ENCODE results near the gene MAN1A1.

MAN1A1 gene

DNA sequence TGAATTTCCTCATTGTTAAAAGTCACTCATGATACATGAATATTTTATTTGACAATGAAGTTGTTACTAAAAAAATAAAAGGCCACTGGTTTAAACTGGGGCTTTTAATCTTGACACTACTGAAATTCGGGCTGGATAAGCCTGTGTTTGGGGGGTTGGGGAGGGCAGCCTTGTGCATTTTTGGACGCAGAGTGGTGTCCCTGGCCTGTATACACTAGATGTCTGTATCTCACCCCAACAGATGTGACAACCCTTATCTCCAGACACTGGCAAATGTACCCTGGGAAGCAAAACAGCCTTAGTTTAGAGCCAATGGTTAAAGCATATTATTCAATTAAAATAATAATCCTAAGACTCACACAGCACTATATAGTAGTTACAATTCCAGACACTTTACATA, 24.8 kb downstream of the MAN1A1 start:
- no peak for DNase-seq

DNA sequence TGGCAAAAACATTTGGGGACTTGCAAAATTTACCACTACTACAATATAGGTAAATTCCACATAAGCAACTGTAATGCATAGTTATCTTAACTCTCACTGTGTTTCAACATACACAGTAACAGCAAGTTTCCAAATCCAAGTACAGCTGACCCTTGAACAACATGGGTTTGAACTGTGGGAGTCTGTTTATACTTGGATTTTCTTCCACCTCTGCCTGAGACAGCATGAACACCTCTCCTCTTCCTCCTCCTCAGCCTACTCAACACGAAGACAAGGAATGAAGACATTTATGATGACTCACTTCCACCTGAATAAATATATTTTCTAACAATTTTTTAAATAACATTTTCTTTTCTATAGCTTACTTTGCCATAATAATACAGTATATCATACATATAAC, 25.6 kb downstream of the MAN1A1 start:
- DNase-seq, result no peak

DNA sequence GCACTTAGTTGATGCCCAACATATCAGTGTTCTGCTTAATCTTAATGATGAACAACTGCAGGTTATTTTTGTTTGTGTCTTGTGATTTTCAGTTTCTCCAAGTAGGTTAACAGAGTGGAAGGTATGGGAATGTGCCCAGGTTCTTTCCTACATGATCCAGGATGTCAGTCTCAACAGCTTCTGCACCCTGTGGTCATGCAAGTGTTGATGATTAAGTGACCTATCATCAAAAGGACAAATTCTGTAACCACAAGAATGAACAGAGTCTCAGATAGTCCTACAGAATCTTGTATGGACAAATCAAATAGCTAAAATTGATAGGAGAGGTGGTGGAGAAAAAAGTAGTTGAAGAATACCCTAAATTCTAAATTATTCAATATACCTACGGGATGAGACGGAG, 26.1 kb downstream of the MAN1A1 start:
- DNase-seq, result no peak

DNA sequence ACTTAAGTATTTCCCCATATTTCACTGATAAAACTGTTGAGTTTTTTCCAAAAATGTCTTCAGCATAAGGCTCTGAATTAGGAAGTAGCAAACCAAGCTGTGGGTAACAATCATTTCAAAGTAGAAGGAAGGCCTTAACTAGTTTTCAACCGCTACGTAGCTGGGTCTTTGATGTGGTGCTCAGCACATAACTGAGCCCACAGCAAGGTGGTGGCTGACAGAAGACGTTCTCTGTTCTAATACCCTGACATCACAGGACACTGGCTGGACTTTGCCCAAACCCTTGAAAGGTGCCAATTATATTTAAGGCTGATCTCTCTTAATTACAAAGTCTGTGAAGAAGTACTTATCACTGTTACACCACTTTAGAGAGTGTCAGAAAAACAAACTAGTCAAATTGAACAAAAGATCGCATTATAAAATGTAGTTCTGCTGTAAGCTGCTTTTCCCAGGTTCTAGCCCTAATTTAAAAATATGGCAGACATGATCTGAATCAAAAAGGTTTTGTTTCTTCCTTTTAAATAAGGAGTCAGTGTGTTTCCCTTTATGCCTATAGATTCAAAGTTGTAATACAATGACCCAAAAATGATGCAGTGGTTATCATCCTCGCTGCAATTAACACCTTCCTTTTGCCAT, 26.7 kb downstream of the MAN1A1 start:
- no peak for DNase-seq

DNA sequence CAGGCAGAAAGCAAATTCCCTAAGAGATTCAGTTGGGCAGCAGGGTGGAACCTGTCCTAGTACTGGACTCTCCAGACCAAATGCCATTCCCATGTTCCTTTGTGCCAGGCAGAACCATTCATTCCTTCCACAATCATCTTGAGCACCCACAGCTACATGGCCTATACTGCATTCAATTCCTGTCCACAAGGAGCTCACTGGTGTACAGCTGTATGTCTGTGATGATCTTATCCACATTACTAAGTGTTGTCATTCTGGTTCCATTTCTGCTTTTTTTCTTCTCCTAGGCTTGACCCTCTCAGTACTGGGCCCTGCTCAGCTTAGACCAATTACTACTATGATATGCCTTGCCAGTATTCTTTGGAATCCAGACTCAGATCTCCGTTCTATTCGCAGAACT, 27.5 kb downstream of the MAN1A1 start:
- no peak for DNase-seq

DNA sequence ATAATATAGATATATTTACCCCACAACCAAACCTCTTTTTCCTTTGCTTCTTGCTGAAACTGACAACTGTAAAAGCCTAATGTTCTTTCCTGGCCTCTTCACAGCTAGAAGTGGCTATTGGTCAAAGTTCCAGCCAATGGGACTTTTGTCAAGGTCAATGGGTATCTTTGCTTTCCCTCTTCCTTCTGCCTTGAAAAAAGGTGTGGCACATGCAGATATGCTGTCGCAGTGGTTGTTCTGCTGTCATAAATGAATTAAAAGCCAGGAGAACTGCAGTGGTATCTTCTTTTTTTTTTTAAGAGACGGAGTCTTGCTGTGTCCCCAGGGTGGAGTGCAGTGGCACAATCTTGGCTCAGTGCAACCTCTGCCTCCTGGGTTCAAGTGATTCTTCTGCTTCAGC, 29.9 kb downstream of the MAN1A1 start:
- no peak for DNase-seq

DNA sequence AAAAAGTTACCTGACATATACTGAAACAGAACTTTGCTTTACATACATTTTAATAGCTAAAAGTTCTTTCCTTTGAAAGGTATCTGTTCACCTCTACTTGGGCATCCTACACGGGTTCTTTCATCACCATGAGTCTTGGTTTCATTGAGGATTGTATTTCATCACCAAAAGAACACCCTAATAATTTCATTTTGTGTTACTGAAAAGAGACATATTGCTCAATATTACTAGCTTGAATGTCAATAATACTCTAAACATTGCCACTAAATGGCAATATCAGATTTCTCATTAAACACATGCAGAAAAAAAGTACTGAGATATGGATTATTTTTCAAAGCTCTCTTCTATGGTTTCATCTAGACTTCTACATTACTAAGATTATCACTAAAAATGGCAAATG, 30.8 kb downstream of the MAN1A1 start:
- DNase-seq, result no peak

DNA sequence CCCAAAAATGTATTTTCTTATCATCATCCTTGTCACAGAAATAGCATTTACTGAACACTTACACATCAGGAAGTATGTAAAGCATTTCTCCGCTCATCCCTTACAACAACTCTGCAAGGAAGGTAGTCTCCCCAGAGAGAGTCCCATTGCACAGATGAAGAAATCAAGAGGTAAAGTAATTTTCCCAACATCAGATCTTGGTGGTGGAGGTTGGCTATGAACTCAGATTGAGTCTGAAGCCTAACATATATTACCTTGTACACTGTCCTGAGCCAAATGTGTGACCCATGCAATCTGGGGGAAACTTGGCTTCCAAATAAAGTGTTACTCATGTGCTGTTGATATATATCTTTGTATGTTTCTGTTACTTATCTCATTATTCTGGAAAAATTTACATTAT, 31.4 kb downstream of the MAN1A1 start:
- DNase-seq, result no peak

DNA sequence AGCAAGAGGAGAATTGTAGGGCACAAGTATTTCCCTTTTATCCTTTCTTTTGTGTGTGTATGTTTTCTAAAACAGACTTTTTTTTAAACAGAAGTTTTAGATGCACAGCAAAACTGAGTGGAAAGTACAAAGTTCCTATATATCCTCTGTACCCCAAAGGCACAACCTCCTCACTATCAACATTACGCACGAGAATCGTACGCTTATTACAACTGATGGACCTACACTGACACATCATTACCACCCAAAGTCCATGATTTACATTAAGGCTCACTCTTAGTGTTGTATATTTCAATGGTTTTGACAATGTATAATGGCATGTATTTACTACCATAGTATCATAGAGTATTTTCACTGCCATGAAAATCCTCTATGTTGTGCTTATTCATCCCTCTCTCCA, 32.6 kb downstream of the MAN1A1 start:
- DNase-seq, result no peak

DNA sequence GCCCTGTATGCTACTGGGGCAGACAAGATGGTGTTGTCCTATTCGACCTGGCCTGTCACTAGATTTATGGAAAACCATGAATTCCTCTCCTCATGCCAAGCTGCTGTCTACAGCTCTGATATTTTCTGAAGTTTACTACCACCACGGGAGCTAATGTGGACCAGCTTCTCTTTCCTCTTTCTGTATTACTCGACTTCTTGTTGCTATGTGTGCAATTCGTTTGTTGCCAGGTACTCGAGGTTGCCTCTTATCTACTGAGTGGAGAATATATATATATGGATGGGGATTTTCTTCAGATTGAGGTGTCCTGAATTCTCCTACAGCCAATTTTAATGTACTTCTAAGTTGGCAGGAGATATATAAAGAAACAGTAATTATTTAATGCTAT, 34.7 kb downstream of the MAN1A1 start:
- no peak for DNase-seq

DNA sequence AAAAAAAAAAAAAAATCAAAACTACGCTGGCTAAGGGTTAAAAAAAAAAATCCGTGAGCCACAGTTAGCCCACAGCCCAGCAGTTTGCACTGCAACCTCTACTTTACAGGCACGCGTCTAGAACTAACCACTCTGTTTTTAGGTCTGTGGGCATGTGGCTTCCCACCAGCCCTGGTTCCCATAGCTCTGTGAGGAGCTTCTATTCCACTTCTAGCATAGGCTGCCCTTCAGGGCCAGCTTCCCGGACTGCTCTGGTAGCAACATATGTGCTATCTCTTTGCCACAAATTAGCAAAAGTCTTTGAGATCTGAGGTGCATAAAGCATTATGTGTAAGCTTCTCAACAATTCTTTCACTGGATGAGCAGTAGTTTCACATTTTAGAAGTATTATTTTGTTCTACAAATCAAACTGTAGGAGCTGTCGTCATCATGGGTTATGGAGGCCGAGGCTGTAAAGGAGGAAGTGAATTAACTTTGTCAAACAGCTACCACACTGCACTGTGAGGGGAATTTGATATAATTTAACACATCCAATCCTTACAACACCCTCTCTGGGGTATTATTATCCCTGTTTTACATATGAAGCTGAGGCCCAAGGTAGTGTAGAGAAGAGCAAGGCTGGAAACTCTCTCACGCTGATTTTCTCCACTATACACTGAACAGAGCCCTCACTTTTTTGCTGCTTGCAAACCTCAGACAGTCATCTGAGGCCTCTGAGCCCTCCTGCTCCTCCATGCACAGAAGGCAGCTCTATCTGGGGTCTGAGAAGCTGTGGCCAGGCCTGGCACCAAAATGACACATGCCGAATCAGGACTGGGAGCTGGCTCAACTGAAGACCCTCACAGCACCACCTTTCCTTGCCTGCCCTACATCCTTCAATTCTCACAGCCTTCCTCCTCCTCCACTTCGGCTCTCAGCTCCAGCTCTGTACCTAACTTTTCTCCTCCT, 35.4 kb downstream of the MAN1A1 start:
- DNase-seq, result no peak

DNA sequence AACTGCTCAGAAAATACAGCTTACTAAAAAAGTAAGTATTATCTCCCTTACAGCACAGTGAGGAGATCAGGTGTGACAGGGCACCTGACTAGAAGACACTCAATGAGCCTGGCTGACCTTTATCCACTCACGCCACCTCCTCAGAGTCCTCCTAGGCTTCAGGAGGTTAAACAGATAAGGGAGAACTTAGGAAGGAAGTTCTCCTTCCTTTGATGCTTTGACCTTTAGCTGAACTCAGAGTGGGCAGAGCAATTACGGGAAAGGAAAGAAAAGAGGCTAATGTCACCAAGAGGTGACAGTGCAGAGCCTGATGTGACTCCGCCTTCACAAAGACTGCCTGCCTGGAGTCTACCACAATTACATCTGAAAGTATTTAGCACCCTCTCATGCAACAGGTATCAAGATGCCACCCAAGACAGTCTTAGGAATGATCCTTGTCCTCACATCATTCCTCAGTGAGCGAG, 36.7 kb downstream of the MAN1A1 start:
- no peak for DNase-seq

DNA sequence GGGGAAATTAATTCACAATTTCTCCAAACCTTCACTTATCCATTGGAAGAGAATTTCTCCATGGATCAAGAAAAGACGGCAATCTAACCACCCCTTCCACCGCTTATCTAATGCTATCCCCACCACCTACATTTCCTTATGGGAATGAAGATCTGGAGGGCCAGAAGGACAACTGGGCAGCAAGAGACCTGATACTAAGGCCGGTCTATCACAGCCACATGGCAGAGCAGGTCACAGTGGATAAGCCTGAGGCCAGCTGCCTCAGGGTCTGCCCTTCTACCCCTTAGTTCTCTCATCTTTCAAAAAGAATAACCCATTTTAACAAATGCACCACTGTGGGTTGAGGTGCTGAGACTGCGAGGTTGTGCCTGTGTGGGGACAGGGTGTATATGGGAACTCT, 37.1 kb downstream of the MAN1A1 start:
- DNase-seq, result no peak

DNA sequence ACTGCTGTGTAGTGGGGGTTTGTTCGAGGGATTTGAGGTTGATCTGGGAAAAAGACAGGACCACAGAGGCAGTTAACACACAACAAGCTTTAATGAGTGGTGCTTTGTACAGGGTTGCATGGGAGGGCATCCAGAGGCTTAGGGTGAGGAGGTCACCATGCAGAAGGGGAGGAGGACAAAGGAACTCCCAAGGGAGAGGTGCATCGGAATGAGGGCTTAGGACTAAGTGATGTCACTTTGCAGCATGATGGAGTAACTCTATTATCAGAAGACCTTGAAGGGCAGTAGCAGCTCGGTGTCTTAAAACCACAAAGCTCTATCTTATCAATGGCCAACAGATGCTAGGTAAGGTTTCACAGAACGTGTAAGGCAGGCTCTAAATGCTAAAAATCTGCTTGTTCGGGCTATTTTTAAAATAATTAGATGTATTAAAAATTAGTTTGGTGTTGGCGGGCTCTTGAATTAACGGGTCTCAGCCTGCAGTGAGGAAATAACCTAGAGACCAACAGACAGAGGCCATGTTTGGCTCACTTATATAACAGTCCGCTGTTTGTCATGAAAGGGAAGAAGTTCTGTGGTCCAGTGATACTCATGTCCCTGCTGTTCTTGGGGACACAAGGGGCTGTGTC, 37.9 kb downstream of the MAN1A1 start:
- no peak for DNase-seq

DNA sequence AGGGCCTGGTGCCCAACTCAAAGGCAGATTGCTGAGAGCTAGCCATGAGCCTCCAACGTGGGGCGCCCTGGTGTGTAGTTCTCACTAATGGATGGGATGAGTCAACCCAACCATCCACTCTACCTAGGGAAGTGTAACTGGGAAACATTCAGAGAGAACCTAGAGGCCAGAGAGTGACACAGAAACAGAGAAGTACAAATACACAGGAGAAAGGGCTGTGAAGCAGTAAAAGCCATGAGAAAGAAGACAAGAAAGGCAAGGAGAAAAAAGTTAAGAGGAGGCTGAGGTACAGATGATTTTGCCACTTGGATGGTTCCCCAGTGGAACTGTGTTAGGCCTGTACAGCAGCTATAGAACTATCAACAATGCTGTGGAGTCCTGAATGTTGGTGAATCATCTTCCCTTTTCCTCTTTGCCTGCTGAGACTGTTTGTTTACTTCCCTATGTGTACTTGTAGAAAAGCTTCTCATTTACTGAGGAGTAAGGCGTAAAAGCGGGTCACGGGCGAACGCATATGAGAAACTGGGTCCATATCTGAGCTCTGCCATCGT, 39.0 kb downstream of the MAN1A1 start:
- DNase-seq, result no peak

DNA sequence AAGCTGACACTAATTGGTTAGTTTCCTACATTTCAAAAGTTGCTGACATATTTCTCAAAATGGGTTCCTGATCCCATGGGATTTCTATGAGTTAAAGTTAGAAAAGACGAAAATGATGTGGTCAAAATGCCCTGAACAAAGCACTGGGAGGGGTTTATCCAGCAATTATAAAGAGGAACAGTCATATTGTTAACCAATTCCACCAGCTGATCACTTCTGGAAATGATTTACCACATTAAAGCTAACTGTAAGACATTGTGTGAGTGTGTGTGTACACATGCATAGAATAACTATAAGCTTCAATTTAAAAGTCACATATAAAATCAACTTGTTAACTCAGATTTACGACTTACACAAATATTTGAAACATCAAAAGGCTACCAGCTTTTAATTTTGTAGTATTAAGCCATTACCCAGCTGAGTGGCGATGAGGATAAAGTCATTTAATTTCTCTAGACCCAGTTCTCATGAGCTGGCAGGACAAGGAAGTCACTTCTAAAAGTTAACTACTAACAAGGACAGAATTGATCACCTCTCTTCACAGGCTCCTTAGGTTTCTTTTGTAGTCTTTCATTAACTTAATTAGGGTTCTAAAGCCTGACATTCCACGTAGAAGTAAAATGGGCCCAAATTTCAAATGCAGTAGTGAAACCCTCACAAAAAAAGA, 40.4 kb downstream of the MAN1A1 start:
- DNase-seq, result no peak

DNA sequence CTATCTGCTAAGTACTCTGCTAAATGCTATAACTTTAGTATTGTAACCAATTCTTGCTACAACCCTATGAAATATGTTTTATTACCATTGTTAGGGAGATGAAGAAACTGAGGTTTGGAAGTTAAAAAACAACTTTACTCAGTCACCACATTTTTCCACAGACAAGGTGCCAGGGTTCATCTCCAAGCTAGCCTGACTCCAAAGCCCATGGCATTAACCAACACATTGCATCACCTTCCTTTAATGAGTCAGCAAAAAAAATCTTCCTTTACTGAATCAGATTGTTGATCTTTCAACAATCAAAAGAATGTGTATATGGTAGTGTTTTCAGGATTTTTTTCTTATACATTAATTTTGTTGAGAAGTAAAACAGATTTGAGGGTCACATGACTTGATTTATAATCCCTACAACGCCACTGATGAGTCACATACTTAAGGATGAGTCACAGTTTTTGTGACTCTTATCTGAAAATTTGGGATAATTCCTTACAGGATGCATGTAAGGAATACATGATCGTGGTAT, 41.5 kb downstream of the MAN1A1 start:
- no peak for DNase-seq

DNA sequence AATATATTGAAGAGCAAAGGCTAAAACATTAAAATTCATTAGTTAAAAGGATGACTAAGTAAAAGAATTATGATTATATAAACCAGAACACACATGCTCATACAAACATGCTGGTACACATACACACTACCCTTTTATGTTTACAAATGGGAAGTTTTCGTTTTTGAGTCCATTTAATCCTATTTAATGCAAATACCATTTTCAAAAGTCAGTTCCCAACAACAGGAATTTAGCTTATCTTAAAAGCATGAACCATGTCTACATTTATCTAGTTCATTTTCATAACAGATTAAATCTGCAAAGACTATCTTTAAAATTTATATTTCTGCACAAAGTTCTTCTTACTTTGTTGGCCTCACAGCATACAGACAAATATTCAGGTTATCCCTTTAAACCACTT, 42.5 kb downstream of the MAN1A1 start:
- DNase-seq, result no peak

DNA sequence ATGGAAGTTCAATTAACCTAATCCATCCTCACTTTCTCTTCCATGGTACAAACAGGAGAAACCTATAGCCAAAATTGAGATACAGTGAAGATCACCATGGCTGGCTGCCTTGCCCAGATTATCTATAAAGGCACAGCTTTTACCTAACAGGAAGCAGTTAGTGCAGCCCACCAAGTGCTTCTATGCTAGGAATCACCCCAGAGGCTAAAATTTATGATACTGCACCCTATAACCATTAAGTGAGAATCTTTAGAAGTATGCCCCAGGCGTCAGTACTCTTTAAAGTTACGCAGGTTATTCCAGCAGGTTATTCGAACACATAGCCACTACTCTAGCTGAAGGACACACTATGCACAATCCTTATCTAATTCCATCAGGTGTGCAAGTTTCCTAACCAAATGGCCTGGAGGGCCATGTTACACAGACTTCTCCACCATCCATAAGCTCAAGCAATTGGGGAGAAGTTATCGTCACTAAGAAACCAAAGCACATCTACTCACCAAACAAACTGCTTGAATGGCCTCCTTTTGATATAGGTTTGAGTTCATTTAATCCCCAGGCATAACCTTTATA, 43.1 kb downstream of the MAN1A1 start:
- DNase-seq, result no peak

DNA sequence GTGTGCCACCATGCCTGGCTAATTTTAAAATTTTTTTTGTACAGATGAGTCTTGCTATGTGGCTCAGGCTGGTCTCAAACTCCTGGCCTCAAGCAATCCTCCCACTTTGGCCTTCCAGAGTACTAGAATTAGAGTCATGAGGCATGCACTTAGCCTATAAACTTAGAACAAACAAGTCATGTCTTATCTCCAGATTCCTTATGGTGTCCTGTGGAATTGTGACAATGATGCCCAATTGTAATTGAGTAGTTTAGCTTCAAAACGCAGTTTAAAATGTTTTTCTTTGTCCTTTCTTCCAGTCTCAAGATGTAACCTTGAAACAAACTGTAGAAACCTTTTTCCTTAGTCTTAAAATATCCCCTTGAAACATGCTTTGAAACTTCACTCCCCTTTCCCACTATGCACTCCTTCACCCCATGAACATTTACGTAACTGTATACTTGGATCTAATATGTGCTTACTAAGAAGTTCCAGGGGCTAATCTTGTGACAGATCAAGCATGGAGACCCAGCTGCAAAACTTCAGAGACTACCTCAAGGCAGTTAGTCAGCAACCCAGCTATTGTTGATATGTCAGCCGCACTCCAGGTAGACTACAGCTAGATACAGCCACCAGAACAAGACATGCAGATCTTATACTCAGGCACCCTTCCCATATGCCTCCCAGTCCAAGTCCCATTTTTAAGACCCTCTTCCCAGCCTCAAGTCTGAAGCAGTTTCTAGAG, 46.2 kb downstream of the MAN1A1 start:
- DNase-seq, result no peak

DNA sequence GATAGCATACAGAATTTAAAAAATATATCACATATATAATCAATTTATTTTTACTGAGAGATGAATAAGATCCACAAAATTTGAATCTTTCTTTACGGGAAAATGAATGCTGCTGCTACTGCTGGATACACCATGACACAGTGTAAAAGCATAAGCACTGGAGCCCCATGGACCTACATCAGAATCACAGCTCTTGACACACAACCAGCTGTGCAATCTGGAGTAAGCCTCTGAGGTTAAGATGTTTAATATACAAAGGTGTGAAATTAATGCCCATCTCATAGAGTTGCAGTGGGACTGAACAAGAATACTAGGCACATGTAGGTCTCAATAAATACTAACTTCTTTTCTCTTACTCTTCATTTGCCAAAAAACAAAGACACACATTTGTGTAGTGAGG, 48.1 kb downstream of the MAN1A1 start:
- no peak for DNase-seq

DNA sequence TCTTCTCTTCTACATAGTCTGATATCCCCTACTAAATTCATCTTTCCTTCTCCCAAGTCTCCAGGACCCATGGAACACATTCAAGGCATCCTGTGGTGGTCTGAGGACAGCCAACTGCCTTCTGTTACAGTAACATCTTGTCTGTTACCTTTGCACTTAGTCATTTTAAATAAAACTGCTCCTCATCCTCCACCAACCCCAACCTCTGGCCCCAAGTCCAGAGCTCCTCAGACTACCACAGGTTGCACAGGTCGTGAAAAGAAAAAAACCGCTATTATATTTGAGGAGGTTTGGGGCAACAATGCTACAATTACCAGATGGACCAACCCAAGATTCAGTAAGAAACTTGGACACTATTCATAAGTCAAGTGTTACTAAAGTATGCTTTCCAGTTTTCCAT, 49.9 kb downstream of the MAN1A1 start:
- DNase-seq, result no peak

Measured in NCI-H1105 treated with DMSO at 0.1 percent for 48 hours (cell line).